AG04449 (cell line): ENCODE results near the gene DOP1B.

Experiments
- CTCF ChIA-PET: fragments of 350-600 bp; formaldehyde crosslinking; extraction: SDS; loops from one replicate; lab custom pipeline; 2021; ENCODE audit warnings: antibody characterized with exemption; lab: Yijun Ruan, JAX
- POLR2A ChIA-PET: fragments of 400-600, 350-600 bp; formaldehyde crosslinking; extraction: SDS; loops from one replicate; lab custom pipeline; 2020; ENCODE audit warnings: antibody characterized with exemption, inconsistent platforms; lab: Yijun Ruan, JAX
- DNase-seq: peaks from one replicate; pipeline ENCODE4 v3.0.0-alpha.2; 2010; ENCODE audit warnings: low read depth, low spot score
- H3K4me3 ChIP-seq: 2 replicates; pipeline ENCODE4 v1.5.1; 2011; ENCODE audit warnings: low read depth, mild to moderate bottlenecking, control low read depth, low read length
- CTCF ChIP-seq: IDR thresholded peaks from one replicate; pipeline ENCODE4 v1.5.1; 2011; ENCODE audit warnings: mild to moderate bottlenecking, moderate library complexity, low read length, control low read depth, inconsistent platforms; ENCODE audit not compliant: insufficient read depth; ENCODE audit errors: missing control alignments

The DOP1B gene

GRCh38 chr21:36175771-36176565, 19.3 kb downstream of the DOP1B start:
- no peak for TF ChIP-seq CTCF
- ChIA-PET POLR2A (no interaction called here), CTCF (no interaction called here)
- DNase-seq = no peak
- H3K4me3 ChIP-seq = no peak overlapping the region

- ChIA-PET CTCF (interaction anchor here (0.8 to 1.1 kb wide), 2 partner anchors 12 to 36 kb away, joined by 3 read pairs; no protein-coding TSS in a partner anchor), POLR2A (no interaction called here)
- no peak for TF ChIP-seq CTCF
- no peak overlapping the region for H3K4me3 ChIP-seq
- no peak for DNase-seq
These were observed 21.7 kb downstream of the DOP1B start for GRCh38 chr21:36178349-36178748.

- no peak overlapping the region for H3K4me3 ChIP-seq
- no peak for TF ChIP-seq CTCF
- ChIA-PET CTCF (interaction anchor here (1.1 kb wide), 1 partner anchor 37 kb away, joined by 3 read pairs; no protein-coding TSS in a partner anchor), POLR2A (no interaction called here)
- no peak for DNase-seq
These were observed 22.5 kb downstream of the DOP1B start for GRCh38 chr21:36179145-36179544.

GRCh38 chr21:36180963-36181362, 24.3 kb downstream of the DOP1B start:
- CTCF ChIA-PET = no interaction called here
- H3K4me3 ChIP-seq = no peak overlapping the region
- POLR2A ChIA-PET = no interaction called here
- TF ChIP-seq CTCF = no peak
- no peak for DNase-seq

GRCh38 chr21:36183144-36183795, 26.6 kb downstream of the DOP1B start:
- ChIA-PET POLR2A (no interaction called here), CTCF (no interaction called here)
- H3K4me3 ChIP-seq = no peak overlapping the region
- DNase-seq = no peak
- TF ChIP-seq CTCF = no peak

GRCh38 chr21:36184545-36184944, 27.9 kb downstream of the DOP1B start:
- ChIA-PET CTCF (no interaction called here), POLR2A (no interaction called here)
- DNase-seq = no peak
- TF ChIP-seq CTCF = no peak
- no peak overlapping the region for H3K4me3 ChIP-seq
